WTC11 (cell line): ENCODE data around the gene CHPT1.

Source experiments
- PREB ChIP-seq: sonication (generic); formaldehyde crosslinking; IDR thresholded peaks from 2 replicates; pipeline ENCODE4 v1.8.1; 2022; ENCODE audit warnings: mild to moderate bottlenecking, missing genetic modification reagents, moderate library complexity, borderline replicate concordance
- TF ChIP-seq, protein P1 (sequence below): sonication (generic); formaldehyde crosslinking; IDR thresholded peaks from 2 replicates; pipeline ENCODE4 v1.8.1; 2022; ENCODE audit warnings: low read depth, missing genetic modification reagents, borderline replicate concordance
- TF ChIP-seq, protein P2 (sequence below): sonication (generic); formaldehyde crosslinking; IDR thresholded peaks from 2 replicates; pipeline ENCODE4 v1.8.1; 2023; ENCODE audit warnings: mild to moderate bottlenecking, moderate library complexity, missing genetic modification reagents

GRCh38 chr12:101767537-101767936 lies 70.1 kb downstream of the CHPT1 start:
- TF ChIP-seq PREB, result no peak
- TF ChIP-seq, protein P1, sequence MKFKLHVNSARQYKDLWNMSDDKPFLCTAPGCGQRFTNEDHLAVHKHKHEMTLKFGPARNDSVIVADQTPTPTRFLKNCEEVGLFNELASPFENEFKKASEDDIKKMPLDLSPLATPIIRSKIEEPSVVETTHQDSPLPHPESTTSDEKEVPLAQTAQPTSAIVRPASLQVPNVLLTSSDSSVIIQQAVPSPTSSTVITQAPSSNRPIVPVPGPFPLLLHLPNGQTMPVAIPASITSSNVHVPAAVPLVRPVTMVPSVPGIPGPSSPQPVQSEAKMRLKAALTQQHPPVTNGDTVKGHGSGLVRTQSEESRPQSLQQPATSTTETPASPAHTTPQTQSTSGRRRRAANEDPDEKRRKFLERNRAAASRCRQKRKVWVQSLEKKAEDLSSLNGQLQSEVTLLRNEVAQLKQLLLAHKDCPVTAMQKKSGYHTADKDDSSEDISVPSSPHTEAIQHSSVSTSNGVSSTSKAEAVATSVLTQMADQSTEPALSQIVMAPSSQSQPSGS (CRISPR knock-in tag), result no peak
- TF ChIP-seq, protein P2, sequence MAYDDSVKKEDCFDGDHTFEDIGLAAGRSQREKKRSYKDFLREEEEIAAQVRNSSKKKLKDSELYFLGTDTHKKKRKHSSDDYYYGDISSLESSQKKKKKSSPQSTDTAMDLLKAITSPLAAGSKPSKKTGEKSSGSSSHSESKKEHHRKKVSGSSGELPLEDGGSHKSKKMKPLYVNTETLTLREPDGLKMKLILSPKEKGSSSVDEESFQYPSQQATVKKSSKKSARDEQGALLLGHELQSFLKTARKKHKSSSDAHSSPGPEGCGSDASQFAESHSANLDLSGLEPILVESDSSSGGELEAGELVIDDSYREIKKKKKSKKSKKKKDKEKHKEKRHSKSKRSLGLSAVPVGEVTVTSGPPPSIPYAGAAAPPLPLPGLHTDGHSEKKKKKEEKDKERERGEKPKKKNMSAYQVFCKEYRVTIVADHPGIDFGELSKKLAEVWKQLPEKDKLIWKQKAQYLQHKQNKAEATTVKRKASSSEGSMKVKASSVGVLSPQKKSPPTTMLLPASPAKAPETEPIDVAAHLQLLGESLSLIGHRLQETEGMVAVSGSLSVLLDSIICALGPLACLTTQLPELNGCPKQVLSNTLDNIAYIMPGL (CRISPR knock-in tag), result no peak
